Measurements from ENCODE around the gene KLHL2.
"Not testable (repeated sequence)": the region's sequence is repeated elsewhere in the genome, so short reads cannot be mapped to it uniquely, and the experiment has no call there.

Gene KLHL2

DNA sequence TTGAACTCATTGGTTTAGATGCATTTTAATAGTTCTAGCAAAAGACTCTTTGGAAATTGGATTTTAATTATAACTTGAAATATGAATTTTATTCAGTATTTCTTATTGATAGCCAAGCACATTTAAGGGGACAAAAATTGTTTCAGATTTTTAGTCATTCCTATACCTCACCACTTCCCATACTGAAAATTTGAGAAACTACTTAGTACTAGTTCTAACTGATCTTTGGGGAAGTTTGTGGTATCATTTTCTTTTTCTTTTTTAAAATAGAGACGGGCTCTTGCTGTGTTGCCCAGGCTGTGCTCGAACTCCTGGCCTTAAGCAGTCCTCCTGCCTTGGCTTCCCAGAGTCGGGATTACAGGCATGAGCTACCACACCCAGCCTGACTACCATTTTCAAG, 68.0 kb downstream of the KLHL2 start:
- peaks cover 8 to 32% (median 21%) of the 10 kb centered on the region in 11 experiments; a peak in 21 of 22 replicates for H3K9me3 ChIP-seq (replicated peaks in 1 of 11)
- peaks cover 33 to 96% (median 82%) of the 10 kb centered on the region in 11 experiments for H3K36me3 ChIP-seq
- H3K4me3 ChIP-seq, H3K27me3 ChIP-seq, H4K20me1 ChIP-seq, H3K9ac ChIP-seq: not testable (repeated sequence)
- H3K27ac ChIP-seq = peak overlapping the region in 1 of 11 experiments; percentile 38; a peak in 2 of 22 replicates
- H3K4me1 ChIP-seq = peaks cover 0 to 27% (median 0%) of the 10 kb centered on the region in 10 experiments; a peak in 4 of 20 replicates
- H3K4me2 ChIP-seq = peak overlapping the region in 1 of 11 experiments; percentile 19; a peak in 1 of 22 replicates

DNA sequence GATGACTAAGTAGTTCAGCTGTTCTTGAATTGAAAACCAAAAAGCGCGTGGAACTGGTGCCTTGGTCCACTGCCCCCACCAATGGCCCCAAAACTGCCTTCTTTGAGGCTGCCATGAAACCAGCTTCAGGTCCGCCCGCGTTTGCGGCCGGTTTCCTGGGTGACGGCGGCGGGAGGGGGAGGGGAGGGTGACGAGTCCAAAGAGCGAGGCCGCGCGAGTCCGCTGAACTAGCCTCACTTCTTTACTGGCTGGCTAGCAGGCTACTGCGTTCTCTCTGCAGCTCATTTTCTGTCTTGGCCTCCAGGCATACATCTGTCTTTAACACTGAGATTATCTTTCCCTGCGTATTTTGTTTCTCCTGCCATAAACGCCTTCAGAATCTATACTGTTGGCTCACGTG, 72.2 kb downstream of the KLHL2 start:
- not testable (repeated sequence) for H3K4me2 ChIP-seq, H3K27me3 ChIP-seq, H4K20me1 ChIP-seq, H3K27ac ChIP-seq, H3K9ac ChIP-seq, H3K4me3 ChIP-seq
- Histone ChIP-seq H3K4me1 (peaks cover 0 to 14% (median 0%) of the 10 kb centered on the region in 10 experiments; a peak in 3 of 20 replicates), H3K36me3 (peaks cover 42 to 97% (median 89%) of the 10 kb centered on the region in 11 experiments), H3K9me3 (replicated peaks in 1 of 11) (peaks cover 13 to 42% (median 34%) of the 10 kb centered on the region in 11 experiments)

DNA sequence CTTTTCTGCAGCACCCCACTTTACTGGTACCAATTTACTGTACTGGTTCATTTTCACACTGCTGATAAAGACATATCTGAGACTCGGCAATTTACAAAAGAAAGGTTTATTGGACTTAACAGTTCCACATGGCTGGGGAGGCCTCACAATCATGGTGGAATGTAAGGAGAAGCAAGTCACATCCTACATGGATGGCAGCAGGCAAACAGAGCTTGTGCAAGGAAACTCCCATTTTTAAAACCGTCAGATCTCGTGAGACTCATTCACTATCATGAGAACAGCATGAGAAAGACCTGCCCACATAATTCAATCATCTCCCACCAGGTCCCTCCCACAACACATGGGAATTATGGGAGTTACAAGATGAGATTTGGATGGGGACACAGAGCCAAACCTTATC, 77.3 kb downstream of the KLHL2 start:
- H3K9ac ChIP-seq, H3K27ac ChIP-seq, H3K4me3 ChIP-seq, H3K27me3 ChIP-seq, H3K4me2 ChIP-seq: not testable (repeated sequence)
- H3K9me3 ChIP-seq (replicated peaks in 1 of 11) = peaks cover 19 to 43% (median 40%) of the 10 kb centered on the region in 11 experiments
- H3K36me3 ChIP-seq = peaks cover 27 to 97% (median 74%) of the 10 kb centered on the region in 11 experiments
- H3K4me1 ChIP-seq = peaks cover 13 to 44% (median 36%) of the 10 kb centered on the region in 10 experiments; a peak in 19 of 20 replicates
- H4K20me1 ChIP-seq = peaks cover 0 to 23% (median 4%) of the 10 kb centered on the region in 11 experiments; a peak in 7 of 22 replicates

DNA sequence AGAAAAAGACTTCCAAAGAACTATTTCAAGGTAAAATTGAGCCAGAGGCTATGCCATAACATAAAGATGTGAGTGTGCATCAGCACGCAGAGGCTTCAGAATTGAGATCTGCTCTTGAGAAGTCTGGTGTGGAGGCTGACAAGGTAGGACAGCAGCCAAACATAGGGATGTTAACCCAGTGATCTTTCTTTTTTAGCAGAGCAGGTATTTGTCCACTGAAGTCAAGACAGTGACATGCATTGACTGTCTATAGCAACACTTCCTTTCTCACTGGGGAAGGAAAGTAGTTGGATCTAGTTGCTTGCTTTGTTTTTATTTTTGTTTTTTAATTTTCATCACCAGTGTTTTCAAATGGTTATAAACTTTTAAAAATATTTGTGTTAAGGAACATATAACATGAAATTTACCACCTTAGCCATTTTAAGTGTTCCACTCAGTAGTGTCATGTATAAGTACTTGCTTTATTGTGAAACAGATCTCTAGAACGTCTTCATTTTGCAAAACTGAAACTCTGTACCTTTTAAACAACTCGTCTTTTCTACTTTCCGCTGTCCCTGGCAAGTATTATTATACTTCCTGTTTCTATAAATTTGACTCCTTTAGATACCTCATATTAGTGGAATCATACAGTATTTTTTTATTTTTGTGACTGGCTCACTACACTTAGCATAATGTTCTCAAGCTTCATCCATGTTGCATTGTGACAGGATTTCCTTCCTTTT, 79.4 kb downstream of the KLHL2 start:
- not testable (repeated sequence) for H3K9ac ChIP-seq, H3K4me3 ChIP-seq, H3K27me3 ChIP-seq
- Histone ChIP-seq H4K20me1 (peaks cover 0 to 43% (median 10%) of the 10 kb centered on the region in 11 experiments; a peak in 8 of 22 replicates), H3K4me2 (peak overlapping the region in 9 of 11 experiments; percentile 3 to 72 (median 33); a peak in 12 of 22 replicates), H3K4me1 (peaks cover 13 to 60% (median 36%) of the 10 kb centered on the region in 10 experiments; a peak in 19 of 20 replicates), H3K36me3 (peaks cover 21 to 97% (median 74%) of the 10 kb centered on the region in 11 experiments), H3K9me3 (replicated peaks in 1 of 11) (peaks cover 19 to 31% (median 30%) of the 10 kb centered on the region in 11 experiments), H3K27ac (peak overlapping the region in 3 of 11 experiments; percentile 13 to 47 (median 32); a peak in 5 of 22 replicates)

DNA sequence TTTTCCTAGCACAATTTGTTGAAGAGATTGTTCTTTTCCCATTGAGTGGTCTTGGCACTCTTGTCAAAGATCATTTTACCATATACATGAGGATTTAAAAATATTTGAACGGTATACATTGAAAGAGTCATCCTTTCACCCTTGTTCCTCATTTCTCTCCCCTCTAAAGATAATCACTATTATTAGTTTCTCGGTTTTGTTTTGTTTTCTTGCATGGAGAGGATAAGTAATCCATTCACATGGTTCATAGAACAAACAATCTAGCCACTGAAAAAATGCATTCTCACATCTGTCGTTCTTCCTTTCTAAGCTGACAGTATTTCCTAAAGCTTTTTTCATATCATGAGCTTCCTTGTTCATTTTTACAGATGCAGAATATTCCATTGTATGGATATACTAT, 80.9 kb downstream of the KLHL2 start:
- peaks cover 17 to 19% (median 17%) of the 10 kb centered on the region in 11 experiments for H3K9me3 ChIP-seq (replicated peaks in 1 of 11)
- peaks cover 24 to 97% (median 68%) of the 10 kb centered on the region in 11 experiments for H3K36me3 ChIP-seq
- H3K4me1 ChIP-seq = peaks cover 13 to 63% (median 36%) of the 10 kb centered on the region in 10 experiments; a peak in 19 of 20 replicates
- peak overlapping the region in 6 of 11 experiments; percentile 13 to 61 (median 40); a peak in 9 of 22 replicates for H3K27ac ChIP-seq
- H3K4me2 ChIP-seq = peak overlapping the region in 9 of 11 experiments; percentile 14 to 69 (median 51); a peak in 13 of 22 replicates
- H3K9ac ChIP-seq = no peak overlapping the region
- H3K4me3 ChIP-seq = no peak overlapping the region
- no peak for TF ChIP-seq Cebpa-rat (IDR thresholded peaks at IDR 0.05)
- H3K27me3 ChIP-seq = no peaks in the 10 kb centered on the region
- peaks cover 0 to 56% (median 16%) of the 10 kb centered on the region in 11 experiments; a peak in 9 of 22 replicates for H4K20me1 ChIP-seq

DNA sequence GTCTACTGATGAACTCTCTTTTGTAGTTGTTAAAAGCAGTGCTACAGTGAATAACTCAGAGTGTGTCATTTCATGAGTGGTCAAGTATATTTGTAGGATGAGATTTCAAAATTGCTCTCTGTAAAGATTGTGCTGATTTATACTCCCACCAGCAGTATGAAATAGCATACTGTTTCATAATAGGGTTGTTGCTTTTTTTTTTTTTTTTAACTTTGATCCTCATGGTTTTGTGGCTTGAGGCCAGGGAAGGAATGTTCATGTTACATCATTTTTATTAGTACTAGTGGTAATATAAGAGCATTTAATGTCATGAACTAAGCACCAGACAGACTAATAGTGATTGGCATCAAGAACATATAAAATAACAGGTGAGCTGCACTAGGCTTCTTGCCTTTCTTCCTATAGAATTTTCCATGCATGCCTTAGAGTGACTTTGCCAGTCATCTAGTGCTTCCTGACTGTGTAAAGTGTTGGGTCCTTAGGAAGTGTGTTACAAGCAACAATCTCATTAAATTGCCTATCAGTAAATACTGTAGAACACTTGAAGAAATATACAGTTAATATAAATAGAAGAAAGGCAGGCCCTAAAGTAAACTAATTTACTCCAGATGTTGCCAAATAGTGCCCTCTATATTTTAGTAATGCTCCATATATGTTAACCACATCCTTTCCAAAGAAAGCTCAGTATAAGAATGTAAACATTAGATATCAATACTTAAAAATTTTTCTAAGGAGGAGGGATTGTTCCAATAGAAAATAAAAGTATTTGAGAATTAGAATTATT, 81.5 kb downstream of the KLHL2 start:
- H3K4me1 ChIP-seq = peaks cover 14 to 69% (median 41%) of the 10 kb centered on the region in 10 experiments
- peak overlapping the region in 6 of 11 experiments; percentile 13 to 61 (median 40); a peak in 11 of 22 replicates for H3K27ac ChIP-seq
- no peaks in the 10 kb centered on the region for H3K27me3 ChIP-seq
- peaks cover 11 to 13% (median 11%) of the 10 kb centered on the region in 11 experiments for H3K9me3 ChIP-seq (replicated peaks in 1 of 11)
- no peak for TF ChIP-seq Cebpa-rat (IDR thresholded peaks at IDR 0.05)
- H4K20me1 ChIP-seq = peaks cover 0 to 62% (median 16%) of the 10 kb centered on the region in 11 experiments; a peak in 10 of 22 replicates
- peaks cover 18 to 97% (median 67%) of the 10 kb centered on the region in 11 experiments for H3K36me3 ChIP-seq
- H3K4me3 ChIP-seq = no peak overlapping the region
- no peak overlapping the region for H3K9ac ChIP-seq
- peak overlapping the region in 10 of 11 experiments; percentile 14 to 69 (median 49); a peak in 15 of 22 replicates for H3K4me2 ChIP-seq

DNA sequence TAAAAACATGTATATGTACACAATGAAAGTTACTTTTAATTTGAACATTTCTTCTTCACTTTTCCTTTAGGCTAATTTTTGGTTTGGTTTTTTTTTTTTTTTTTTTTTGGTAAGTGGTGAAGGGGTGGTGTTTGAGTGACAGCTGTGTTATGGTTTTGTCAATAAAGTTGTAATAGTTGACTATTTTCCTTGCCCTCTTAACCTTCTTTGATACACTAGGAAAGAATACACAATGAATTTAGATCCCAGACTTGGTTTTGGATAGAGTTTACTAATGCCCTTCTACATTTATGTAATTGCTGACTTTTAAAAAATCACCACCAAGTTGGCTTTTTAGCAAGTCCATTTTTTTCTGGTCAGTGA, 82.0 kb downstream of the KLHL2 start:
- H4K20me1 ChIP-seq = peaks cover 0 to 68% (median 22%) of the 10 kb centered on the region in 11 experiments; a peak in 11 of 22 replicates

DNA sequence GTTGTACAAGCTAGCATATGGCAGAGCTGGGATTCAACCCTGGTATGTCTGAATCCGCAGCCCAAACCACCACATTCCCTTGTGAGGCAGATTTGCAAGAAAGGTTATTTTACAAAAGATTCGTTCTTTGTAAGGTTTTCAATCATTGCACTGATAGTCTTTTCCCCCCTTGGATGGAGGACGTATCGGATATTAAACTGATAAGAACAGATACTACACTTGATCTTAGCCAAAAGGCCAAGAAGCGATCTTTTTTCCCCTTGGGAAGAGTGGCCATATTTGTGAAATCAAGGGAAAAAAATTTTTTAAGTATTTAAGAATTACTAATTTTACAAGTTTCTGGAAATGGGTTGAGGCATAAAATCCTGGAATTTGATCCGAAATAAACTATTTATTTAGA, 85.7 kb downstream of the KLHL2 start:
- Histone ChIP-seq H3K27me3 (no peaks in the 10 kb centered on the region), H4K20me1 (peaks cover 0 to 81% (median 40%) of the 10 kb centered on the region in 11 experiments; a peak in 14 of 22 replicates), H3K9me3 (replicated peaks in 1 of 11) (no peaks in the 10 kb centered on the region), H3K9ac (peak overlapping the region in 1 of 11 experiments; percentile 9; a peak in 1 of 22 replicates), H3K4me1 (peaks cover 25 to 64% (median 36%) of the 10 kb centered on the region in 10 experiments), H3K4me3 (no peak overlapping the region), H3K4me2 (peak overlapping the region in 1 of 11 experiments; percentile 77; a peak in 2 of 22 replicates), H3K27ac (no peak overlapping the region), H3K36me3 (peaks cover 28 to 100% (median 81%) of the 10 kb centered on the region in 11 experiments)
- TF ChIP-seq Cebpa-rat (IDR thresholded peaks at IDR 0.05) = no peak

More for the DNA sequence above, 82.0 kb downstream of the KLHL2 start:
- Histone ChIP-seq H3K36me3 (peaks cover 12 to 97% (median 67%) of the 10 kb centered on the region in 11 experiments), H3K9me3 (replicated peaks in 1 of 11) (peaks cover 5 to 8% (median 6%) of the 10 kb centered on the region in 11 experiments), H3K4me1 (peaks cover 19 to 75% (median 47%) of the 10 kb centered on the region in 10 experiments), H3K27me3 (no peaks in the 10 kb centered on the region), H3K27ac (peak overlapping the region in 5 of 11 experiments; percentile 9 to 53 (median 22); a peak in 5 of 22 replicates), H3K4me2 (peak overlapping the region in 2 of 11 experiments; percentile 21 to 65; a peak in 2 of 22 replicates), H3K4me3 (no peak overlapping the region), H3K9ac (no peak overlapping the region)
- TF ChIP-seq Cebpa-rat (IDR thresholded peaks at IDR 0.05) = no peak

Data from BLaER1 treated with 17β-estradiol and CSF1 and Interleukin-3, amounts not matched to agents 10 nM and 100 nM (cell line).